Measurements from ENCODE around the gene UPF2.

GRCh38 chr10:11908991-11909390 is 133.6 kb downstream of the UPF2 start:
- TF ChIP-seq CTCF (optimal IDR thresholded peaks at IDR 0.05 in 1 of 3, IDR thresholded peaks at IDR 0.05 in 1 of 3, conservative IDR thresholded peaks at IDR 0.05 in 1 of 3; ENCODE audit: extremely low read depth in 1 of 3, insufficient read depth in 2 of 3, low read length in 3 of 3), result no peak
- TF ChIP-seq EZH2 (IDR thresholded peaks at IDR 0.05; ENCODE audit: low read length), result no peak
